GM23248 (cell line): Measurements from ENCODE around the gene CAMK1D. TPM values are rescaled to one million over a fixed set of nuclear protein-coding genes. Genes with fewer than 3 reads are reported as not detected.
A peak's percentile ranks its signal among the peaks of the same experiment; 100 is the strongest.

Experiments used
- DNase-seq: peaks from one replicate; pipeline ENCODE4 v3.0.0-alpha.2; 2015
- H2AFZ ChIP-seq: fragments of 200-600 bp; sonication (generic); 2 replicates; pipeline ENCODE4 v1.6.1; 2016; ENCODE audit warnings: antibody characterized with exemption
- H3F3A ChIP-seq: fragments of 200-600 bp; sonication (generic); 2 replicates; pipeline ENCODE4 v1.6.1; 2016; ENCODE audit warnings: mild to moderate bottlenecking, antibody characterized with exemption, mixed run types; ENCODE audit not compliant: insufficient read depth
- H3K27ac ChIP-seq: fragments of 200-600 bp; sonication (generic); 2 replicates; pipeline ENCODE4 v1.5.1; 2016; ENCODE audit warnings: mild to moderate bottlenecking
- H3K27me3 ChIP-seq: fragments of 200-600 bp; sonication (generic); replicated peaks from 2 replicates; pipeline ENCODE4 v1.6.1; 2016; ENCODE audit warnings: mild to moderate bottlenecking; ENCODE audit not compliant: insufficient read depth
- H3K36me3 ChIP-seq: fragments of 200-600 bp; sonication (generic); 2 replicates; pipeline ENCODE4 v1.6.1; 2016; ENCODE audit warnings: low read depth, mild to moderate bottlenecking
- H3K4me1 ChIP-seq: fragments of 200-600 bp; sonication (generic); 2 replicates; pipeline ENCODE4 v1.6.1; 2016; ENCODE audit warnings: mild to moderate bottlenecking; ENCODE audit not compliant: insufficient read depth
- H3K4me2 ChIP-seq: fragments of 200-600 bp; sonication (generic); one replicate; pipeline ENCODE4 v1.6.1; 2016; ENCODE audit warnings: mild to moderate bottlenecking; ENCODE audit not compliant: unreplicated experiment
- H3K4me3 ChIP-seq: fragments of 200-600 bp; sonication (generic); 2 replicates; pipeline ENCODE4 v1.5.1; 2016; ENCODE audit warnings: mild to moderate bottlenecking
- H3K79me2 ChIP-seq: fragments of 200-600 bp; sonication (generic); 2 replicates; pipeline ENCODE4 v1.6.1; 2016; ENCODE audit warnings: mild to moderate bottlenecking; ENCODE audit not compliant: insufficient read depth
- H3K9ac ChIP-seq: fragments of 200-600 bp; sonication (generic); 2 replicates; pipeline ENCODE4 v1.6.1; 2016; ENCODE audit warnings: mild to moderate bottlenecking
- H3K9me2 ChIP-seq: fragments of 200-600 bp; sonication (generic); 2 replicates; pipeline ENCODE4 v1.6.1; 2016; ENCODE audit warnings: mixed run types, mild to moderate bottlenecking, moderate library complexity; ENCODE audit not compliant: insufficient read depth
- H3K9me3 ChIP-seq: fragments of 200-600 bp; sonication (generic); one replicate; pipeline ENCODE4 v1.6.1; 2017; ENCODE audit warnings: low read depth
- H4K20me1 ChIP-seq: fragments of 200-600 bp; sonication (generic); 2 replicates; pipeline ENCODE4 v1.6.0; 2016; ENCODE audit not compliant: insufficient read depth
- EZH2 ChIP-seq: fragments of 200-600 bp; sonication (generic); IDR thresholded peaks from 2 replicates; pipeline ENCODE4 v1.6.1; 2018; ENCODE audit warnings: antibody characterized with exemption, mild to moderate bottlenecking; ENCODE audit not compliant: insufficient read depth, poor library complexity, severe bottlenecking
- EZH2phosphoT487 ChIP-seq: fragments of 200-600 bp; sonication (generic); IDR thresholded peaks from 2 replicates; pipeline ENCODE4 v1.6.1; 2018; ENCODE audit warnings: antibody characterized with exemption, moderate library complexity, mild to moderate bottlenecking, low read depth; ENCODE audit not compliant: insufficient read depth
- WGBS, 2 experiments: methylation state at CpG; one replicate each; pipeline ENCODE4 v1.1.6; 2015 to 2017; ENCODE audit warnings: low lambda C conversion rate in 2 of 2, low coverage in 1 of 2; ENCODE audit errors: missing lambda C conversion rate in 2 of 2; 5-methylcytosine and 5-hydroxymethylcytosine counted together
- in situ Hi-C: fragments of 300-500 bp; cut with MboI; formaldehyde crosslinking; loops from 2 replicates; pipeline ENCODE4 v1.15.0; 2020
- polyA plus RNA-seq: library from polyadenylated mRNA; unstranded; fragments of >200 nt; fragmentation: Nextera tagmentation; extraction: Ambion mirVana; gene quantifications from 2 replicates; pipeline ENCODE4 v1.2.1, GENCODE V29; 2016
- total RNA-seq: library from RNA; depleted of rRNA; stranded (reverse); fragments of >200 nt; shearing (Covaris generic); gene quantifications from 2 replicates; pipeline ENCODE4 v1.2.3, GENCODE V29; 2014

CAMK1D gene
- total and polyA plus RNA-seq, 2 experiments from 2014 or later: 0.22 to 0.55 TPM

- Histone ChIP-seq H3K79me2 (no peaks in the 10 kb centered on the region), H3K27me3 (no peaks in the 10 kb centered on the region), H3K36me3 (no peaks in the 10 kb centered on the region), H3K9ac (peak overlapping the region; percentile 14; the same call in 1 of the 2 replicates), H3K27ac (peak overlapping the region; percentile 61), H2AFZ (0 out of 2 replicates have a peak overlapping the region, but pooled peaks have one; percentile 9), H3F3A (peaks cover 53% of the 10 kb centered on the region), H3K4me1 (peaks cover 73% of the 10 kb centered on the region), H3K4me2 (peak overlapping the region; percentile 64), H3K9me2 (no peaks in the 10 kb centered on the region), H4K20me1 (no peaks in the 10 kb centered on the region), H3K4me3 (peak overlapping the region; percentile 31; the same call in 1 of the 2 replicates), H3K9me3 (no peaks in the 10 kb centered on the region)
- 49 to 51% methylated on average over 10 of the region's 10 CpGs for WGBS, 2 experiments
- in situ Hi-C loops: no loop called here
- peak; percentile 88 for DNase-seq
- 0 out of 2 replicates have a peak, but pooled peaks have one; percentile 33 for TF ChIP-seq EZH2phosphoT487
- TF ChIP-seq EZH2: no peak
These were observed 358.3 kb downstream of the CAMK1D start for GRCh38 chr10:12707461-12708185.

GRCh38 chr10:12709000-12709401 is 359.7 kb downstream of the CAMK1D start:
- Histone ChIP-seq H3K4me2 (peak overlapping the region; percentile 60), H3K4me3 (peak overlapping the region; percentile 6; the same call in 1 of the 2 replicates), H3K4me1 (peaks cover 63% of the 10 kb centered on the region), H4K20me1 (no peaks in the 10 kb centered on the region), H2AFZ (peak overlapping the region; percentile 22), H3K9me2 (no peaks in the 10 kb centered on the region), H3K27me3 (no peaks in the 10 kb centered on the region), H3K9ac (0 out of 2 replicates have a peak overlapping the region, but pooled peaks have one; percentile 52), H3F3A (peaks cover 48% of the 10 kb centered on the region), H3K36me3 (no peaks in the 10 kb centered on the region), H3K9me3 (no peaks in the 10 kb centered on the region), H3K79me2 (no peaks in the 10 kb centered on the region), H3K27ac (peak overlapping the region; percentile 71)
- in situ Hi-C loops: no loop called here
- peak; percentile 60 for DNase-seq
- WGBS, 2 experiments: 27% methylated on average over 3 of the region's 3 CpGs
- no peak for TF ChIP-seq EZH2phosphoT487

GRCh38 chr10:12709521-12709963 is 360.2 kb downstream of the CAMK1D start:
- H2AFZ ChIP-seq: peak overlapping the region; percentile 22
- 7 to 17% methylated on average over 4 of the region's 4 CpGs for WGBS, 2 experiments
- peak; percentile 69 for DNase-seq

GRCh38 chr10:12710157-12710556 is 360.8 kb downstream of the CAMK1D start:
- H3K4me1 ChIP-seq: peaks cover 53% of the 10 kb centered on the region
- H2AFZ ChIP-seq: peak overlapping the region; percentile 22; the same call in 1 of the 2 replicates
- TF ChIP-seq EZH2phosphoT487 (no peak), EZH2 (no peak)
- H3K36me3 ChIP-seq: no peaks in the 10 kb centered on the region
- H3K9me3 ChIP-seq: no peaks in the 10 kb centered on the region
- H3K9me2 ChIP-seq: no peaks in the 10 kb centered on the region
- H4K20me1 ChIP-seq: no peaks in the 10 kb centered on the region
- DNase-seq: no peak
- peaks cover 43% of the 10 kb centered on the region for H3F3A ChIP-seq
- no peak overlapping the region for H3K4me3 ChIP-seq
- H3K9ac ChIP-seq: peak overlapping the region; percentile 52
- WGBS, 2 experiments: 94 to 95% methylated on average over 8 of the region's 8 CpGs
- in situ Hi-C loops: loop anchor here (10.0 kb wide), 1 partner anchor 445 kb away; no protein-coding TSS in a partner anchor
- H3K4me2 ChIP-seq: peak overlapping the region; percentile 64
- no peaks in the 10 kb centered on the region for H3K79me2 ChIP-seq
- H3K27me3 ChIP-seq: no peaks in the 10 kb centered on the region
- peak overlapping the region; percentile 71 for H3K27ac ChIP-seq

More at GRCh38 chr10:12709521-12709963, 360.2 kb downstream of the CAMK1D start:
- TF ChIP-seq EZH2phosphoT487: no peak
- TF ChIP-seq EZH2: no peak
- Histone ChIP-seq H3K79me2 (no peaks in the 10 kb centered on the region), H3K9ac (peak overlapping the region; percentile 52), H3F3A (peaks cover 44% of the 10 kb centered on the region), H3K9me2 (no peaks in the 10 kb centered on the region), H3K4me2 (peak overlapping the region; percentile 60), H3K36me3 (no peaks in the 10 kb centered on the region), H3K27me3 (no peaks in the 10 kb centered on the region), H3K9me3 (no peaks in the 10 kb centered on the region), H3K4me1 (peaks cover 58% of the 10 kb centered on the region), H3K4me3 (peak overlapping the region; percentile 6), H3K27ac (peak overlapping the region; percentile 71), H4K20me1 (no peaks in the 10 kb centered on the region)
- in situ Hi-C loops: no loop called here
